GM12878 (cell line): Measurements from ENCODE around the gene HS3ST2. TPM values are rescaled to one million over a fixed set of nuclear protein-coding genes. Genes with fewer than 3 reads are reported as not detected.

Source experiments
- BHLHE40 ChIP-seq, 2 experiments: fragments of 450-650 bp in 1 of 2; IDR thresholded peaks; 2 replicates each; pipeline ENCODE4 v1.6.1; 2011 to 2017; ENCODE audit warnings: low read depth in 2 of 2, borderline replicate concordance in 1 of 2, improper control_type of control experiment in 1 of 2, low read length in 1 of 2, mild to moderate bottlenecking in 1 of 2
- CBFB ChIP-seq: IDR thresholded peaks from 2 replicates; pipeline ENCODE4 v1.6.1; 2016; ENCODE audit warnings: antibody characterized with exemption, low read depth
- E2F8 ChIP-seq: fragments of 450-650 bp; IDR thresholded peaks from 2 replicates; pipeline ENCODE4 v1.6.1; 2018; ENCODE audit warnings: mild to moderate bottlenecking, low read depth, moderate library complexity; ENCODE audit not compliant: partially characterized antibody
- EP300 ChIP-seq, 2 experiments: fragments of 150-350 bp in 1 of 2; IDR thresholded peaks; 2 replicates each; pipeline ENCODE4 v1.6.1; 2011 to 2012; ENCODE audit warnings: low read depth in 2 of 2, low read length in 2 of 2, borderline replicate concordance in 1 of 2, improper control_type of control experiment in 1 of 2, inconsistent platforms in 1 of 2; ENCODE audit not compliant: control insufficient read depth in 1 of 2
- ETV6 ChIP-seq, 2 experiments: fragments of 450-650 bp in 1 of 2; IDR thresholded peaks in 1 of 2; conservative IDR thresholded peaks in 1 of 2; 2 replicates each; pipeline ENCODE4 v1.6.1; 2014; ENCODE audit warnings: antibody characterized with exemption in 1 of 2, borderline replicate concordance in 1 of 2, low read depth in 1 of 2, mild to moderate bottlenecking in 1 of 2, moderate library complexity in 1 of 2
- EZH2 ChIP-seq: IDR thresholded peaks from 2 replicates; pipeline ENCODE4 v1.6.1; 2012; ENCODE audit warnings: low read depth, mild to moderate bottlenecking, control low read depth, inconsistent platforms, low read length, borderline replicate concordance; ENCODE audit not compliant: control insufficient read depth
- GATAD2B ChIP-seq: fragments of 450-650 bp; conservative IDR thresholded peaks from 2 replicates; pipeline ENCODE4 v1.6.1; 2017; ENCODE audit warnings: low read depth, mild to moderate bottlenecking, moderate library complexity
- KAT2A ChIP-seq: conservative IDR thresholded peaks from 2 replicates; pipeline ENCODE4 v1.6.1; 2011; ENCODE audit warnings: low read depth, low read length; ENCODE audit not compliant: control insufficient read depth
- RB1 ChIP-seq: fragments of 450-650 bp; formaldehyde crosslinking; IDR thresholded peaks from 2 replicates; pipeline ENCODE4 v1.6.1; 2017; ENCODE audit warnings: mild to moderate bottlenecking, borderline replicate concordance
- RELA ChIP-seq: fragments of 450-650 bp; IDR thresholded peaks from 2 replicates; pipeline ENCODE4 v1.8.0; 2014; ENCODE audit warnings: borderline replicate concordance; ENCODE audit not compliant: partially characterized antibody
- polyA plus RNA-seq, 11 experiments: library from polyadenylated mRNA; depleted of rRNA in 4 of 11; unstranded in 6 of 11; stranded (reverse) in 5 of 11; fragments of >200 nt; fragmentation: Nextera tagmentation in 4 of 11; fragmentation: Illumina TruSeq in 1 of 11; extraction: Ambion mirVana in 4 of 11; extraction: Trizol in 1 of 11; gene quantifications; 1 replicate in 1 of 11; 2 replicates in 10 of 11; pipeline versions ENCODE4 v1.2.1 to v1.2.3, GENCODE V29; 2011 to 2016; ENCODE audit warnings: inconsistent platforms in 2 of 11, missing spikeins in 2 of 11, low read depth in 1 of 11
- total RNA-seq, 4 experiments: library from RNA; depleted of rRNA in 3 of 4; stranded (reverse); fragments of >200 nt in 3 of 4; fragmentation: Illumina TruSeq in 1 of 4; extraction: Trizol in 1 of 4; gene quantifications; 2 replicates each; pipeline versions ENCODE4 v1.2.1 to v1.2.3, GENCODE V29; 2013 to 2021

Gene HS3ST2
- total and polyA plus RNA-seq, 10 of the 15 experiments (the other 5 are each of a cell fraction or from before 2014, with no cell fraction given) = not detected

- no peak for TF ChIP-seq ETV6 (conservative IDR thresholded peaks at IDR 0.05 in 1 of 2, IDR thresholded peaks at IDR 0.05 in 1 of 2; ENCODE audit: borderline replicate concordance in 1 of 2, low read depth in 1 of 2)
- TF ChIP-seq GATAD2B = no peak
- TF ChIP-seq RELA = no peak
- TF ChIP-seq E2F8 = no peak
- TF ChIP-seq RB1 = no peak
- no peak for TF ChIP-seq CBFB
- no peak for TF ChIP-seq BHLHE40 (IDR thresholded peaks at IDR 0.05; ENCODE audit: borderline replicate concordance in 1 of 2, low read depth in 2 of 2, low read length in 1 of 2)
- TF ChIP-seq EZH2 = no peak
- TF ChIP-seq KAT2A = no peak
- no peak for TF ChIP-seq EP300 (IDR thresholded peaks at IDR 0.05; ENCODE audit: borderline replicate concordance in 1 of 2, control insufficient read depth in 1 of 2, low read depth in 2 of 2, low read length in 2 of 2)
Measured at GRCh38 chr16:22961206-22961605, 147.2 kb downstream of the HS3ST2 start (continued).
